Right lung (tissue), 5 donors: ENCODE results near the gene INPP5A. TPM values are rescaled to one million over a fixed set of nuclear protein-coding genes. Genes with fewer than 3 reads are reported as not detected.

Experiments
- DNase-seq, 2 donors: peaks; one replicate each; pipeline ENCODE4 v3.0.0-alpha.2; 2013
- polyA plus RNA-seq, 5 donors: library from polyadenylated mRNA; unstranded; fragments of 120-200 nt; gene quantifications; one replicate each; pipeline versions ENCODE4 v1.2.1 to v1.2.3, GENCODE V29; 2013; ENCODE audit warnings: inconsistent platforms in 1 of 5, low replicate concordance in 1 of 5; ENCODE audit not compliant: insufficient read length in 5 of 5, insufficient read depth in 1 of 5

INPP5A gene
- polyA plus RNA-seq, 5 donors, result 27.7 to 41.7 (median 35.5) TPM

GRCh38 chr10:132611026-132611910 lies 73.7 kb downstream of the INPP5A start:
- DNase-seq, result no peak

GRCh38 chr10:132611986-132612385 lies 74.4 kb downstream of the INPP5A start:
- no peak for DNase-seq

- peak in 1 of 2 donors; percentile 46 for DNase-seq
These were observed 75.3 kb downstream of the INPP5A start for GRCh38 chr10:132612571-132613504.

GRCh38 chr10:132613566-132614348 lies 76.2 kb downstream of the INPP5A start:
- no peak for DNase-seq

GRCh38 chr10:132614431-132615340 lies 77.1 kb downstream of the INPP5A start:
- DNase-seq, result no peak

- DNase-seq, result no peak
These were observed 78.0 kb downstream of the INPP5A start for GRCh38 chr10:132615341-132616169.

- DNase-seq, result no peak
These were observed 78.8 kb downstream of the INPP5A start for GRCh38 chr10:132616170-132616995.

- DNase-seq, result no peak
These were observed 79.6 kb downstream of the INPP5A start for GRCh38 chr10:132616996-132617736.

GRCh38 chr10:132617737-132618052 lies 80.1 kb downstream of the INPP5A start:
- no peak for DNase-seq

- DNase-seq, result no peak
These were observed 80.8 kb downstream of the INPP5A start for GRCh38 chr10:132618158-132618919.

- DNase-seq, result no peak
These were observed 82.3 kb downstream of the INPP5A start for GRCh38 chr10:132619927-132620326.

GRCh38 chr10:132624061-132624846 lies 86.7 kb downstream of the INPP5A start:
- DNase-seq, result no peak

GRCh38 chr10:132624847-132625471 lies 87.4 kb downstream of the INPP5A start:
- DNase-seq, result no peak

GRCh38 chr10:132626019-132626760 lies 88.6 kb downstream of the INPP5A start:
- no peak for DNase-seq
